NCI-H69 (cell line): ENCODE measurements around the gene CNTNAP2.

Experiments used
- DNase-seq: peaks from one replicate; lab custom pipeline; 2025; lab: John Stamatoyannopoulos, UW

The CNTNAP2 gene

GRCh38 chr7:146773506-146773905, 656.9 kb downstream of the CNTNAP2 start:
- no peak for DNase-seq

GRCh38 chr7:146781352-146782116, 664.9 kb downstream of the CNTNAP2 start:
- DNase-seq: no peak

- DNase-seq: no peak
Measured at GRCh38 chr7:146787266-146787665, 670.7 kb downstream of the CNTNAP2 start.

- DNase-seq: no peak
Measured at GRCh38 chr7:146788008-146788407, 671.4 kb downstream of the CNTNAP2 start.

- no peak for DNase-seq
Measured at GRCh38 chr7:146791344-146792285, 675.0 kb downstream of the CNTNAP2 start.

GRCh38 chr7:146804620-146805019, 688.0 kb downstream of the CNTNAP2 start:
- no peak for DNase-seq

- no peak for DNase-seq
Measured at GRCh38 chr7:146805082-146805481, 688.5 kb downstream of the CNTNAP2 start.

GRCh38 chr7:146826329-146826728, 709.7 kb downstream of the CNTNAP2 start:
- no peak for DNase-seq

GRCh38 chr7:146830686-146831085, 714.1 kb downstream of the CNTNAP2 start:
- no peak for DNase-seq

GRCh38 chr7:146831875-146832274, 715.3 kb downstream of the CNTNAP2 start:
- DNase-seq: no peak

GRCh38 chr7:146844405-146844804, 727.8 kb downstream of the CNTNAP2 start:
- DNase-seq: no peak

- no peak for DNase-seq
Measured at GRCh38 chr7:146858690-146859089, 742.1 kb downstream of the CNTNAP2 start.

- DNase-seq: peak; percentile 57
Measured at GRCh38 chr7:146861701-146862100, 745.1 kb downstream of the CNTNAP2 start.

GRCh38 chr7:146862415-146862814, 745.8 kb downstream of the CNTNAP2 start:
- DNase-seq: peak; percentile 58

GRCh38 chr7:146864644-146865043, 748.0 kb downstream of the CNTNAP2 start:
- DNase-seq: peak; percentile 65

- no peak for DNase-seq
Measured at GRCh38 chr7:146865696-146866095, 749.1 kb downstream of the CNTNAP2 start.

GRCh38 chr7:146874722-146875121, 758.1 kb downstream of the CNTNAP2 start:
- no peak for DNase-seq

- peak; percentile 16 for DNase-seq
Measured at GRCh38 chr7:146875237-146875785, 758.7 kb downstream of the CNTNAP2 start.

GRCh38 chr7:146875981-146876380, 759.4 kb downstream of the CNTNAP2 start:
- peak; percentile 61 for DNase-seq

- DNase-seq: no peak
Measured at GRCh38 chr7:146876411-146876810, 759.8 kb downstream of the CNTNAP2 start.

- DNase-seq: no peak
Measured at GRCh38 chr7:146878901-146879300, 762.3 kb downstream of the CNTNAP2 start.

- no peak for DNase-seq
Measured at GRCh38 chr7:146885231-146885630, 768.6 kb downstream of the CNTNAP2 start.
